GM13977 (cell line): Measurements from ENCODE around the gene ADCY9.
"Not testable (repeated sequence)": the region's sequence is repeated elsewhere in the genome, so short reads cannot be mapped to it uniquely, and the experiment has no call there.

Source experiments
- DNase-seq: peaks from one replicate; pipeline ENCODE4 v3.0.0; 2012; ENCODE audit warnings: low spot score
- in situ Hi-C: fragments of 300-500 bp; cut with MboI; formaldehyde crosslinking; loops from one replicate; pipeline ENCODE4 v1.12.0; 2022; ENCODE audit warnings: low sequenced_read_pairs, low pct_unique_long_range_greater_than_20kb, mixed read lengths, inconsistent platforms; ENCODE audit not compliant: unreplicated experiment
- TF ChIP-seq, protein P1 (sequence below): IDR thresholded peaks from 2 replicates; pipeline ENCODE4 v1.5.1; 2012; ENCODE audit warnings: mild to moderate bottlenecking, control low read depth; ENCODE audit not compliant: insufficient read depth; ENCODE audit errors: extremely low read depth, missing control alignments

ADCY9 gene

DNA sequence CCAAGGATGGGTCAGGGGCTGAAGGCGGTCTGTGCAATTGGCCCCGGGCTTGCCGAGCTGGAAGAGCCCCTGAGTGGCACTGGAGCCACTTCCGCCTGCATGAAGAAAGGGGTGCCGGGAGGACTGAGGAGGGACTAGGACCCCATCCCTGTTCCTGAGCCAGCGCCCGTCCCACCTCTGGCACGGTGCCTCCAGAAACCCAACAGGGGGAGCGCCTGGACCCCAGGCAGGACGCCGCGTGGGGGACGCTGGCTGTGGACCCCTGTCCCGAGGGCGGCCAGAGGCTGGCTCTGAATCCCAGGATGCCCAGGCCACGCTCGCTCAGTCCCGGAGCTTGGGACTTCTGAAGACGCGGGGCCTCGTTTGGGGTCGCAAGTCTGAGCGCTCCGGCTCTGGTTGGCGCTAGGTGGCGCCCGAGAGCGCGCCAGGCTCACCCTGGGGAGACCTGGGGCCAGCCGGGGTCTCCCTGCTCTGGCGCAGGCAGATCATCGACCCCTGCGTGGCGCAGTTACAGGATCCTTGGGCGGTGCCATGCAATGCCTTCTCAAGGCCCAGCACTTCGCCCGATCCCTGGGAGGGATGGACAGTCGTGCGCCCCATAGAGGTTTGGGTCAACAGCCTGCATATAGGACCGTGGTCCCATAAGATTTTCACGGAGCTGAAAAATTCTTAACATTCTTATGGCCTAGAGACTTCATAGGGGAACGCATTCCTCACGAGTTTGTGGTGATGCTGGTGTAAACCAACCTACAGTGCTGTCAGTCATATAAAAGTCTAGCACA is 177.2 kb downstream of the ADCY9 start:
- in situ Hi-C loops, result no loop called here
- DNase-seq, result peak; percentile 86
- TF ChIP-seq, protein P1, sequence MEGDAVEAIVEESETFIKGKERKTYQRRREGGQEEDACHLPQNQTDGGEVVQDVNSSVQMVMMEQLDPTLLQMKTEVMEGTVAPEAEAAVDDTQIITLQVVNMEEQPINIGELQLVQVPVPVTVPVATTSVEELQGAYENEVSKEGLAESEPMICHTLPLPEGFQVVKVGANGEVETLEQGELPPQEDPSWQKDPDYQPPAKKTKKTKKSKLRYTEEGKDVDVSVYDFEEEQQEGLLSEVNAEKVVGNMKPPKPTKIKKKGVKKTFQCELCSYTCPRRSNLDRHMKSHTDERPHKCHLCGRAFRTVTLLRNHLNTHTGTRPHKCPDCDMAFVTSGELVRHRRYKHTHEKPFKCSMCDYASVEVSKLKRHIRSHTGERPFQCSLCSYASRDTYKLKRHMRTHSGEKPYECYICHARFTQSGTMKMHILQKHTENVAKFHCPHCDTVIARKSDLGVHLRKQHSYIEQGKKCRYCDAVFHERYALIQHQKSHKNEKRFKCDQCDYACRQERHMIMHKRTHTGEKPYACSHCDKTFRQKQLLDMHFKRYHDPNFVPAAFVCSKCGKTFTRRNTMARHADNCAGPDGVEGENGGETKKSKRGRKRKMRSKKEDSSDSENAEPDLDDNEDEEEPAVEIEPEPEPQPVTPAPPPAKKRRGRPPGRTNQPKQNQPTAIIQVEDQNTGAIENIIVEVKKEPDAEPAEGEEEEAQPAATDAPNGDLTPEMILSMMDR, result peak; percentile 89

DNA sequence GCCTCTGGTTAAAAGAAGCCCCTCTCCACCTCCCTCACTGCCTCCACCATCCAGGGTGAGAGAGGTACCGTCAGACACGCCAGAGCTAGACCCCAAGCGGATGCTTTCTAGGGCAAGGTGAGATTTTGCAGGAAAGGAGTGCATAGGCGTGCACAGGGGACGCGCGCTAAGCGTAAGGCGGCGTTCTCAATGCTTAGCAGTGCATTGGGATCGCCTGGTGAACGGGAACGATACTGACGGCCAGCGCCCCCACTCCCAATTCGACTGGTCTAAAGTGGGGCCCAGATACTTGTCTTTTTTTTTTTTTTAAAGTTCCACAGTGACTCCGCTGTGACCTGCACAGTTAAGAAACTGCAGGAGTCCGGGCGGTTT is 177.8 kb downstream of the ADCY9 start:
- no peak for DNase-seq
- TF ChIP-seq, protein P1, result no peak
- in situ Hi-C loops, result no loop called here

DNA sequence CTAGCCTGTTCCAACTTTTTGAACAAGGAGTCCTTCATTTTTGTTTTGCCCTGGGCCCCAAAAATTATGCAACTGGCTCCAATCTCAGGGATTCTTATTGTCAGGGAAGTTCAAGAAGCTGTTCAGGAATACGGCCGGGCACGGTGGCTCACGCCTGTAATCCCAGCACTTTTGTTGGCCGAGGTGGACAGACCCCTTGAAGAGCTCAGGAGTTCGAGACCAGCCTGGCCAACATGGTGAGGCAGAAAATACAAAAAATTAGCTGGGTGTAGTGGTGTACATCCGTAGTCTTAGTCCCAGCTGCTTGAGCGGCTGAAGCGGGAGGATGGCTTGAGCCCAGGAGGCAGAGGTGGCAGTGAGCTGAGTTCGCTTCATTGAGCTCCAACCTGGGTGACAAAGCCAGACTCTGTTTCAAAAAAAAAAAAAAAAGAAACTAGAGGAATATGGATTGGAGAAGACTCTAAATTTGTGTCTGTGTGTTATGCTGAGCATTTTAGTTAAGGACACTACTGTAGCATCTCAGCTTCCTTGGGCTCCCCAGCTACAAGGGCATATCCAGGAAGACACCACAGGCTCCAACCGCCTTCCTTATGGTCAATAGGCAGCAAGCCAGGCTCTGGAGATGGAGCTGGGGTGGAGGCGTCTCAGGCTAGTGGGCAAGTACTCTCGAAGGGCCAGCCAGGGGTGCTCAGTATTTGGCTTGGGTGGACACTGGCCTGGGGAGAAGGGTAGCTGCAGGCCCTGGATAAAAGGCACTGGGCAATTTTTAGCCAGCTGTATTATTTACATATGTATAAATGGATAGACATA is 179.0 kb downstream of the ADCY9 start:
- DNase-seq, result no peak
- TF ChIP-seq, protein P1, result no peak
- in situ Hi-C loops, result no loop called here

DNA sequence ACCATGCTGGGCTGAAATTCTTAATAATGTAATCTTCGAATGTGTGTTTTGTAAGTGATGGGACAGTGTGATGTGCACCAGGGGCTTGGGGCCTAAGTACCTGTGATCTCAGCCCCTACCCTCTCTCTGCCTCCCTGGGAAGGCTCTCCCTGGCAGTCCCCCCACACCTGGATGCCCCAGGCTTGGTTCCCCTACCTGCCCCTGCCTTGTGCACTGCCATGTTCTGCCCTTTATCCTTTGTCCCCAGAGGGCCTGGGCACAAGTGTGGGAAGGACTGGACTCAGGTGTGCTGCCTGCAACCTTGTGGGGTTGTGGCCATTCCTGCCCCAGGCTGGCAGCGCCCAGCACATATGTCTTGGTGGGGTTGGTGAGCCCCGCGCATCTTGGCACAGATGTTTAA is 180.3 kb downstream of the ADCY9 start:
- in situ Hi-C loops, result no loop called here
- TF ChIP-seq, protein P1, result no peak
- DNase-seq, result no peak

DNA sequence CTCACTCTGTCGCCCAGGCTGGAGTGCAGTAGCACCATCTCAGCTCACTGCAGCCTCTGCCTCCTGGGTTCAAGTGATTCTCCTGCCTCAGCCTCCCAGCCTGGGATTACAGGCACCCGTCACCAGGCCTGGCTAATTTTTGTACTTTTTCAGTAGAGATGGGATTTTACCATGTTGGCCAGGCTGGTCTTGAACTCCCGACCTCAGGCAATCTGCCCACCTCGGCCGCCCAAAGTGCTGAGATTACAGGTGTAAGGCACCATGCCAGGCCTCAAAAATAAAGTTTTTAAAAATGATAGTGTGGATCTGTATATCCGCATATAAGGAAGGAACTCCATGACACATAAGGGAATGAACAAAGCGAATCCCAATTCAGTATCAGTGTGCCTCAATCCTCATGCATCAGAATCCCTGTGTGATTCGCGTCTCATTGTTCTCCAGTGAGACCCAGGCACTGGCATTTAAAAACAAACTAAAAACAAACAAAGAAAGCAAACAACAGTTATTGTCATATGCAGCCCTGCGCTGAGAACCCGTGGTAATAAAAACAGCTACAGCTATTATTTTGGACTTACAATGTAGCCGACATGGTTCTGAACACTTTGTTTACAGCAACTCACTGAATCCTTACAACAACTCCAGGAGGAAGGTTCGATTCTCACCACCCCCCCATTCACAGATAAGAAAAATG is 181.6 kb downstream of the ADCY9 start:
- TF ChIP-seq, protein P1, result no peak
- no peak for DNase-seq
- in situ Hi-C loops, result no loop called here

DNA sequence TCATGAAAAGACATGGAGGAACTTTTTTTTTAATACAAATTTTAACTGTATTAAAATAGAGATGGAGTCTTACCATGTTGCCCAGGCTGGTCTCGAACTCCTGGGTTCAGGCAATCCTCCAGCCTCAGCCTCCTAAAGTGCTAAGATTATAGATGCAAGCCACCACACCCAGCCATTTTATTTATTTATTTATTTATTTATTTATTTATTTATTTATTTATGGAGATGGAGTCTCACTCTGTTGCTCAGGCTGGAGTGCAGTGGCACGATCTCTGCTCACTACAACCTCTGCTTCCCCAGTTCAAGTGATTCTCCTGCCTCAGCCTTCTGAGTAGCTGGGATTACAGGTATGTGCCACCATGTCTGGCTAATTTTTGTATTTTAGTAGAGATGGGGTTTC is 189.1 kb downstream of the ADCY9 start:
- DNase-seq, in situ Hi-C loops: not testable (repeated sequence)
